Neuronal stem cell (in vitro differentiated cells): ENCODE data around the gene ZNF783.

Experiments
- DNase-seq: peaks from one replicate; pipeline ENCODE4 v3.0.0-alpha.2; 2013; ENCODE audit warnings: low spot score
- H2AFZ ChIP-seq: one replicate; pipeline ENCODE4 v1.6.1; 2013; ENCODE audit warnings: mild to moderate bottlenecking, low read length, inconsistent platforms
- H2AK5ac ChIP-seq: 2 replicates; pipeline ENCODE4 v1.6.1; 2013; ENCODE audit warnings: low read depth, mild to moderate bottlenecking, inconsistent platforms, low read length, moderate library complexity, mixed read lengths
- H2BK120ac ChIP-seq: 2 replicates; pipeline ENCODE4 v1.6.1; 2013; ENCODE audit warnings: low read depth, mild to moderate bottlenecking, inconsistent platforms, low read length, moderate library complexity, mixed read lengths
- H2BK12ac ChIP-seq: one replicate; pipeline ENCODE4 v1.6.1; 2013; ENCODE audit warnings: low read length, inconsistent platforms
- H2BK15ac ChIP-seq: 2 replicates; pipeline ENCODE4 v1.6.1; 2013; ENCODE audit warnings: mild to moderate bottlenecking, low read length, inconsistent platforms, mixed read lengths
- H2BK5ac ChIP-seq: one replicate; pipeline ENCODE4 v1.6.1; 2013; ENCODE audit warnings: inconsistent platforms, mild to moderate bottlenecking, low read length, moderate library complexity
- H3K14ac ChIP-seq: one replicate; pipeline ENCODE4 v1.6.1; 2013; ENCODE audit warnings: low read length, inconsistent platforms
- H3K18ac ChIP-seq: 2 replicates; pipeline ENCODE4 v1.6.1; 2013; ENCODE audit warnings: low read length, inconsistent platforms
- H3K23ac ChIP-seq: 2 replicates; pipeline ENCODE4 v1.6.1; 2013; ENCODE audit warnings: low read depth, mild to moderate bottlenecking, mixed read lengths, low read length, inconsistent platforms; ENCODE audit not compliant: poor library complexity
- H3K27ac ChIP-seq: replicated peaks from 3 replicates; pipeline ENCODE4 v1.5.1; 2013; ENCODE audit warnings: low read length, inconsistent platforms
- H3K27me3 ChIP-seq, 3 experiments: 2 replicates each; pipeline ENCODE4 v1.6.1; 2013; ENCODE audit warnings: low read length in 3 of 3, mild to moderate bottlenecking in 2 of 3, inconsistent platforms in 1 of 3, low read depth in 1 of 3, mixed read lengths in 1 of 3, moderate library complexity in 1 of 3; ENCODE audit not compliant: control insufficient read depth in 3 of 3, insufficient read depth in 3 of 3
- H3K36me3 ChIP-seq, 2 donors: replicated peaks in 1 of 2; 2 replicates each; pipeline ENCODE4 v1.6.1; 2013; ENCODE audit warnings: low read length in 2 of 2; ENCODE audit not compliant: control insufficient read depth in 2 of 2, insufficient read depth in 2 of 2
- H3K4ac ChIP-seq: 2 replicates; pipeline ENCODE4 v1.6.1; 2013; ENCODE audit warnings: inconsistent platforms, mild to moderate bottlenecking, low read length, moderate library complexity
- H3K4me1 ChIP-seq, 2 donors: 1 replicate in 1 of 2; 2 replicates in 1 of 2; pipeline ENCODE4 v1.6.1; 2013; ENCODE audit warnings: low read length in 2 of 2, low read depth in 1 of 2; ENCODE audit not compliant: control insufficient read depth in 2 of 2, insufficient read depth in 1 of 2
- H3K4me2 ChIP-seq: one replicate; pipeline ENCODE4 v1.6.1; 2013; ENCODE audit warnings: mild to moderate bottlenecking, low read length, inconsistent platforms; ENCODE audit not compliant: insufficient read depth, poor library complexity, severe bottlenecking
- H3K4me3 ChIP-seq, 2 donors: 2 replicates each; pipeline ENCODE4 v1.5.1; 2013; ENCODE audit warnings: low read length in 2 of 2, mild to moderate bottlenecking in 2 of 2, inconsistent platforms in 1 of 2, moderate library complexity in 1 of 2
- H3K79me1 ChIP-seq: one replicate; pipeline ENCODE4 v1.6.1; 2013; ENCODE audit warnings: low read depth, mild to moderate bottlenecking, inconsistent platforms, low read length, moderate library complexity
- H3K9ac ChIP-seq: one replicate; pipeline ENCODE4 v1.6.1; 2013; ENCODE audit warnings: mild to moderate bottlenecking, low read depth, low read length, inconsistent platforms; ENCODE audit not compliant: poor library complexity
- H3K9me3 ChIP-seq, 2 donors: replicated peaks in 1 of 2; 2 replicates each; pipeline versions ENCODE3 to v1.6.1; 2013; ENCODE audit warnings: low read length in 2 of 2, mild to moderate bottlenecking in 2 of 2, inconsistent platforms in 1 of 2, low read depth in 1 of 2, mixed read lengths in 1 of 2, moderate library complexity in 1 of 2; ENCODE audit not compliant: control insufficient read depth in 2 of 2, insufficient read depth in 1 of 2
- H4K8ac ChIP-seq: one replicate; pipeline ENCODE4 v1.6.1; 2013; ENCODE audit warnings: low read depth, mild to moderate bottlenecking, inconsistent platforms, low read length, moderate library complexity
- H4K91ac ChIP-seq: one replicate; pipeline ENCODE4 v1.6.1; 2013; ENCODE audit warnings: low read length, low read depth, mild to moderate bottlenecking, inconsistent platforms; ENCODE audit not compliant: poor library complexity
- WGBS, 2 donors: extraction: QIAGEN DNeasy Blood & Tissue Kit; methylation state at CpG; one replicate each; pipeline ENCODE4 v1.1.7; 2013; ENCODE audit warnings: missing lambda C conversion rate in 2 of 2, mixed read lengths in 1 of 2; ENCODE audit not compliant: insufficient read length in 2 of 2, insufficient replicate concordance in 1 of 2; ENCODE audit errors: extremely low coverage in 2 of 2; 5-methylcytosine and 5-hydroxymethylcytosine counted together

The ZNF783 gene

GRCh38 chr7:149304006-149304405 lies 42.0 kb downstream of the ZNF783 start:
- Histone ChIP-seq H3K4ac (no peak overlapping the region), H3K4me2 (no peak overlapping the region), H3K27me3 (peaks cover 0 to 3% (median 0%) of the 10 kb centered on the region in 3 experiments), H2BK12ac (no peak overlapping the region), H3K18ac (no peak overlapping the region), H2BK15ac (no peak overlapping the region), H3K23ac (no peak overlapping the region), H3K27ac (no peak overlapping the region), H2AK5ac (no peak overlapping the region), H2AFZ (no peak overlapping the region), H4K91ac (no peak overlapping the region), H4K8ac (no peak overlapping the region), H3K4me3 (no peak overlapping the region), H3K4me1 (no peaks in the 10 kb centered on the region), H2BK5ac (no peak overlapping the region), H3K14ac (no peak overlapping the region), H3K9me3 (peaks cover 0 to 4% of the 10 kb centered on the region in 2 donors), H2BK120ac (no peak overlapping the region), H3K36me3 (no peaks in the 10 kb centered on the region), H3K79me1 (no peaks in the 10 kb centered on the region), H3K9ac (no peak overlapping the region)
- no peak for DNase-seq
- no CpG with 5 or more reads among the region's 7 CpGs for WGBS, 2 donors

- H3K4me3 ChIP-seq: no peak overlapping the region
- no peak overlapping the region for H3K18ac ChIP-seq
- H2BK15ac ChIP-seq: no peak overlapping the region
- H3K4ac ChIP-seq: no peak overlapping the region
- DNase-seq: no peak
- H3K4me2 ChIP-seq: no peak overlapping the region
- H2BK5ac ChIP-seq: no peak overlapping the region
- no peak overlapping the region for H2AK5ac ChIP-seq
- no peak overlapping the region for H4K91ac ChIP-seq
- no peak overlapping the region for H2BK12ac ChIP-seq
- no peak overlapping the region for H3K27ac ChIP-seq
- WGBS, 2 donors: no CpG with 5 or more reads among the region's 4 CpGs
- no peak overlapping the region for H3K23ac ChIP-seq
- H3K36me3 ChIP-seq: no peaks in the 10 kb centered on the region
- no peaks in the 10 kb centered on the region for H3K4me1 ChIP-seq
- H2BK120ac ChIP-seq: no peak overlapping the region
- no peak overlapping the region for H3K14ac ChIP-seq
- no peaks in the 10 kb centered on the region for H3K79me1 ChIP-seq
- no peaks in the 10 kb centered on the region for H3K9me3 ChIP-seq
- no peak overlapping the region for H4K8ac ChIP-seq
- H3K9ac ChIP-seq: no peak overlapping the region
- peaks cover 0 to 3% (median 0%) of the 10 kb centered on the region in 3 experiments for H3K27me3 ChIP-seq
- no peak overlapping the region for H2AFZ ChIP-seq
Measured at GRCh38 chr7:149306854-149307253, 44.9 kb downstream of the ZNF783 start.

DNA sequence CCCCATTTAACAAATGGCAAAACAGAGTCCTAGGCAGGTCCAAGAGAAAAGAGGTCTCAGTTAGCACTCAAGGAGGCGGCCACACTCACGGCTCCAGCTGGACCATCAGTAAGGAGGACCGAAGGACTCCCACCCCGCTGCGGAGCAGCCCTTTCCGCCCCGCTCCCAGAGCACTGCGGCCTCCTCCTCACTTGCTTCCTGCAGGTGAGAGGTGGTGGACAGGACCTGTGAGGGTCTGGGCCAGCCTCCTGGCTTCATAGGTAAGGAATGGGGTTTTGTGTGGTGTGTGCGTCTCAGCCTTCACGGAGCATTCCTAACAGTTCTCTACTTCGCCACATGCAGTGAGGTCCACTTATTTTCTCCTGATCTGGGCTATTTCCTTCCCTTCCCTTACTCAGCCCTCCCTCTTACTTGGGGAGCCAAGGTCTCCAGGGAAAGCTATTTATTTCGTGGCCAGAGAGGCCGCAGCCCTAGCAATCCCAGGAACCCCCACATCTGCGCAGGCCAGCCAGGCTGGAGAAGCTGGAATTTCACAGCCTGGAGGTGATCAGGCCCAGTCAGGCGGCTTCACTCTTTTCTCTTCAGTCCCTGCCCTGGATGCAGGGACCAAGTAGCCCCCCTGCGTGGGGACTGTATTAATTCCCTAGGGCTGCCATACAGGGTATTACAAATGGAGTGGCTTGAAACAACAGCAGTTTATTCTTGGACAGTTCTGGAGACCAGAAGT lies 45.9 kb downstream of the ZNF783 start:
- DNase-seq: no peak
- H2AK5ac ChIP-seq: no peak overlapping the region
- H2BK5ac ChIP-seq: no peak overlapping the region
- H3K18ac ChIP-seq: no peak overlapping the region
- WGBS, 2 donors: no CpG with 5 or more reads among the region's 16 CpGs
- no peak overlapping the region for H2BK15ac ChIP-seq
- no peak overlapping the region for H3K4ac ChIP-seq
- H3K36me3 ChIP-seq: no peaks in the 10 kb centered on the region
- H4K91ac ChIP-seq: no peak overlapping the region
- H2AFZ ChIP-seq: peak overlapping the region; percentile 8
- no peak overlapping the region for H2BK12ac ChIP-seq
- no peak overlapping the region for H3K4me2 ChIP-seq
- no peaks in the 10 kb centered on the region for H3K9me3 ChIP-seq
- H4K8ac ChIP-seq: no peak overlapping the region
- peak overlapping the region in 1 of 2 donors; percentile 2 for H3K4me3 ChIP-seq
- no peak overlapping the region for H3K27ac ChIP-seq
- H3K4me1 ChIP-seq: no peaks in the 10 kb centered on the region
- no peaks in the 10 kb centered on the region for H3K79me1 ChIP-seq
- no peak overlapping the region for H3K23ac ChIP-seq
- peak overlapping the region; percentile 32 for H3K14ac ChIP-seq
- no peak overlapping the region for H2BK120ac ChIP-seq
- no peak overlapping the region for H3K9ac ChIP-seq
- peaks cover 0 to 3% (median 0%) of the 10 kb centered on the region in 3 experiments for H3K27me3 ChIP-seq

DNA sequence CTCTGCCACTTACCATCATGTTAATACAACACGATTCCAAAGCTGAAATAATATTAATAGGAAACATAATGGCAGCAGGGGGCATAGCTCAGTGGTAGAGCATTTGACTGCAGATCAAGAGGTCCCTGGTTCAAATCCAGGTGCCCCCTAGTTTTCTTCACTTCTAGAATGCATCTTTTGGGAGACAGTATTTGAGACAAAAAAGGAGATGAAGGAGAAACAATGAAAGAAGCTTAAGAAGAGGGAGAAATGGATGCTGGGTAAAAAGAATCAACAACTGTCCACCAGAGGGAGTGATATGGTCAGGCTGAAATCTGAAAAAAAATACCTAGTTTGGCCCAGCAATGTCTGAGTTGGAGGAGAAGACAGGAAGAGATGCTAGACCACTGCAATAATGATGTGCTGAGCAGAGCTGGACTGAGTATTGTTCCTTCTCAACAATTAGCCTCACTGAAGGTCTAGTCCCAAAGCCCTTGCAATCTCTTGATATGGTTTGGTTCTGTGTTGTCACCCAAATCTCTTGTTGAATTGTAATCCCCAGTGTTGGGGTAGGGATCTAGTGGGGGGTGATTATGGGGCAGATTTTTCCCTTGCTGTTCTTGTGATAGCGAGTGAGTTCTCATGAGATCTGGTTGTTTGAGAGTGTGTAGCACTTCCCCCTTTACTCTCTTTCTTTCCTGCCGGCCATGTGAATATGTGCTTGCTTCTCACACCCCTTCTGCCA lies 48.3 kb downstream of the ZNF783 start:
- Histone ChIP-seq H3K4me2 (no peak overlapping the region), H3K18ac (no peak overlapping the region), H4K91ac (no peak overlapping the region), H2AK5ac (no peak overlapping the region), H3K23ac (no peak overlapping the region), H4K8ac (no peak overlapping the region), H2BK15ac (no peak overlapping the region), H2BK12ac (no peak overlapping the region), H3K9ac (no peak overlapping the region), H3K4me3 (no peak overlapping the region), H3K14ac (no peak overlapping the region), H3K4me1 (no peaks in the 10 kb centered on the region), H3K27ac (no peak overlapping the region), H3K27me3 (peaks cover 0 to 3% (median 0%) of the 10 kb centered on the region in 3 experiments), H2BK5ac (no peak overlapping the region), H3K4ac (no peak overlapping the region), H2BK120ac (no peak overlapping the region), H2AFZ (no peak overlapping the region), H3K36me3 (no peaks in the 10 kb centered on the region), H3K9me3 (no peaks in the 10 kb centered on the region), H3K79me1 (no peaks in the 10 kb centered on the region)
- no peak for DNase-seq
- WGBS, 2 donors: no CpG with 5 or more reads among the region's 3 CpGs
